Dendritic cell treated with granulocyte-macrophage colony-stimulating factor and Interleukin-4, amounts not matched to agents 40 ng/mL and 50 ng/mL, for 4 days (primary cell): ENCODE results near the gene TMEM163.

Experiments
- H3K27ac Mint-ChIP-seq: one replicate; pipeline ENCODE4 v1.8.0; 2022; ENCODE audit warnings: mild to moderate bottlenecking, mixed read lengths
- H3K27me3 Mint-ChIP-seq: one replicate; pipeline ENCODE4 v1.8.0; 2022; ENCODE audit warnings: mild to moderate bottlenecking, mixed read lengths
- H3K36me3 Mint-ChIP-seq: one replicate; pipeline ENCODE4 v1.8.0; 2022; ENCODE audit warnings: low read depth, mixed read lengths
- H3K4me1 Mint-ChIP-seq: one replicate; pipeline ENCODE4 v1.8.0; 2022; ENCODE audit warnings: low read depth, mixed read lengths
- H3K4me3 Mint-ChIP-seq: one replicate; pipeline ENCODE4 v1.8.0; 2022; ENCODE audit warnings: mild to moderate bottlenecking, moderate library complexity, mixed read lengths
- H3K9me3 Mint-ChIP-seq: one replicate; pipeline ENCODE4 v1.8.0; 2022; ENCODE audit warnings: mixed read lengths
- intact Hi-C: fragments of 100-400 bp; cut with micrococcal nuclease; formaldehyde crosslinking; loops from one replicate; pipeline ENCODE4 v1.15.0; 2022

TMEM163 gene

DNA sequence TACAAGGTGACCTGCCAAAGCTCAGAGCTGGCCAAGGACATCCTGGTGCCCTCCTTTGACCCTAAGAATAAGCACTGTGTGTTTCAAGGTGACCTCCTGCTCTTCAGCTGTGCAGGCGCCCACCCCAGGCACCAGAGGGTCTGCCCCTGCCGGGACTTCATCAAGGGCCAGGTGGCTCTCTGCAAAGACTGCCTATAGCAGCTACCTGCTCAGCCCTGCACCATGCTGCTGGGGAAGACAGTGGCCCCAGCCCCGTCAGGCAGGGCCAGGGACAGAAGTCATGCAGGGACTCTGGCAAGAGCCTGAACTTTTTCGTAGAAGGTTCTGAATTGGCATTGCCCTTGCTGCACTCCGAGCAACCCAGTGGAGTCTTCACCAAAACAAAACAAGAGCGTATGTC, 270.1 kb downstream of the TMEM163 start:
- Mint-ChIP-seq H3K4me1 (no peaks in the 10 kb centered on the region), H3K36me3 (peaks cover 91% of the 10 kb centered on the region), H3K27me3 (no peaks in the 10 kb centered on the region), H3K4me3 (no peak overlapping the region), H3K9me3 (no peaks in the 10 kb centered on the region), H3K27ac (no peak overlapping the region)
- intact Hi-C loops, result no loop called here

DNA sequence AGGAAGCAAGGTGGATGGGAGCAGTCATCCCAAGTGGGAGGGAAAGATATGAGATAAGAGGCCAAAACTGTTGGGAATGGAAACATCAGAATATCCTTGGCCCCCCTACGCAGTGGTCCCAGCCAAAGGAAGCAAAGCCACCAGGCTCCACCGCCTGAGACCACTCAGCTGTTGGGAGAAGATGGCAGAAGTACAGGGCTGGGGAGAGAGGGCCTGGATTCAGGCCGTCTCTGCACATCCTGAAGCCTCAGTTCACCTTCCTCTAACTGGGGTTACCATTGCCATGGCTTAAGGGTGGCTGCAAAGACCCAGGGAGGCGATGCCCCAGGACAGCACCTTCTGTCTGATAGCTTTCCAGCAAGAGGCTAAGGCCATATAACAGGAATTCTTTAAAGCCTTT, 271.1 kb downstream of the TMEM163 start:
- no peaks in the 10 kb centered on the region for H3K4me1 Mint-ChIP-seq
- no peaks in the 10 kb centered on the region for H3K9me3 Mint-ChIP-seq
- H3K27me3 Mint-ChIP-seq, result no peaks in the 10 kb centered on the region
- no peak overlapping the region for H3K4me3 Mint-ChIP-seq
- H3K27ac Mint-ChIP-seq, result no peak overlapping the region
- intact Hi-C loops, result no loop called here
- peaks cover 97% of the 10 kb centered on the region for H3K36me3 Mint-ChIP-seq

DNA sequence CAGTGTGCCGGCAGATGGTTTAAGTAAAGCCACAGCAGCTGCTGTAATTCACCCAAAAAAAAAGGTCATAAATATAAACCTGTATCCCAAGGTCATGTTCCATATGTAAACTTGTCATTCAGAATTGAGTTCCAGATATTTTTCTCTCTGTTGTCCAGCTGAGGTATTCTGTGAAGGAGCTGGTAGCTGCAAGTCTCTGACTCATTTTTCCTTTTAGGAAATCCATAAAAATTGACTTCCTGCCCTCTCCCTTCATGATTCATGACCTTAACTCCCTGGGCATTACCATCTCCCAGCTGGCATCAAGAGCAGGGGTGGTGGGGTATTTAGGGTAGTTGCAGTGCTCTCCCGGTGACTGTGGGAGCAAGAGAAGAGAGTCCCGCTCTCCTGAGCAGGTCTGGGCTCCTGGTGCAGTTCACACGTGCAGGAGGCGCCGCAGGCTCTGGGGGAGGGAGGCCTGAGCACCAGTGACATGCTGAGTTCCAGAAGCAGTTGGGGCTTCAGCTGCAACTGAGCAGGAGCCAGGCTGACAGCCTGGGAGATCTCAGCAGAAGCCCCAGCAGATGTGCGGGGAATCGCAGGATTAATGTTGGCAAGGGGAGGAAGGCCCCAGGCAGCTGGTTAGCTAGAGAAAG, 272.3 kb downstream of the TMEM163 start:
- Mint-ChIP-seq H3K4me1 (no peaks in the 10 kb centered on the region), H3K27ac (peak overlapping the region; percentile 26), H3K36me3 (peaks cover 100% of the 10 kb centered on the region), H3K9me3 (no peaks in the 10 kb centered on the region), H3K27me3 (no peaks in the 10 kb centered on the region), H3K4me3 (no peak overlapping the region)
- intact Hi-C loops, result no loop called here

DNA sequence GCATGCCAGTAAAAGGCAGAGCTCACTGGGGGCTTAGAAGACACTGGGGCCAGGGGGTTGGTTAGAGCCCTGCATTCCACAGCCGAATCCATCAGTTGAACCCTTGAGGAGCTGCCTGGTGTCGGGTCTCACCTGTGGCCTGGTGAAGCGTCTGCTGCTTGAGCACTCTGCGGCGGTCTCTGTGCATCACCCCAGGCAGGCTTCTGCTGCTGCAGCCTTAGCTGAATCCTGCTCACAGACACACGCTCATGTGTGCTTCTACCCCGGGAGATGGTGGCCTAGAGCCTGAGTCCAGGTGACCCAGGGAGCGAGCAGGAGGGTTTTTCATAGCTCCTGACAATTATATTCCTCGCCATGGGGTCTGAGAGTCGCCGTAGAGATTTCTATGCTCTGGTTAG, 272.8 kb downstream of the TMEM163 start:
- Mint-ChIP-seq H3K27ac (no peak overlapping the region), H3K27me3 (no peaks in the 10 kb centered on the region), H3K4me1 (no peaks in the 10 kb centered on the region), H3K4me3 (no peak overlapping the region), H3K36me3 (peaks cover 100% of the 10 kb centered on the region), H3K9me3 (no peaks in the 10 kb centered on the region)
- intact Hi-C loops, result no loop called here

DNA sequence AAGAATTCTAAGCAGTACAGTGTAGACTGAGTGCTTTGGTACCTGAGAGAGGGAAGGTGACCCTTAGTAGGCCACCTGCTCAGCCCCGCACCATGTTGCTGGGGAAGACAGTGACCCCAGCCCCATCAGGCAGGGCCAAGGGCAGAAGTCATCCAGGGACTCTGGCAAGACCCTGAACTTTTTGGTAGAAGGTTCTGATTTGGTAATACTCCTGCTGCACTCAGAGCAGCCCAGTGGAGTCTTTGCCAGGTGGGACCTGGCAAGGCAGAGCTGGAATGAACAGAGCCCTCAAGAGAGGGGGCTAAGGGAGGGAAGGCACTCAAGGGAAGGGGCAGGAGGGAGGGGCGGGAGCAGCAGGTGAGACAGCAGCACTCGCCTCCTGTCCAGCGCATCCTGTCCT, 273.7 kb downstream of the TMEM163 start:
- Mint-ChIP-seq H3K27ac (no peak overlapping the region), H3K4me3 (no peak overlapping the region), H3K36me3 (peaks cover 100% of the 10 kb centered on the region), H3K9me3 (no peaks in the 10 kb centered on the region), H3K4me1 (no peaks in the 10 kb centered on the region), H3K27me3 (no peaks in the 10 kb centered on the region)
- intact Hi-C loops, result no loop called here

DNA sequence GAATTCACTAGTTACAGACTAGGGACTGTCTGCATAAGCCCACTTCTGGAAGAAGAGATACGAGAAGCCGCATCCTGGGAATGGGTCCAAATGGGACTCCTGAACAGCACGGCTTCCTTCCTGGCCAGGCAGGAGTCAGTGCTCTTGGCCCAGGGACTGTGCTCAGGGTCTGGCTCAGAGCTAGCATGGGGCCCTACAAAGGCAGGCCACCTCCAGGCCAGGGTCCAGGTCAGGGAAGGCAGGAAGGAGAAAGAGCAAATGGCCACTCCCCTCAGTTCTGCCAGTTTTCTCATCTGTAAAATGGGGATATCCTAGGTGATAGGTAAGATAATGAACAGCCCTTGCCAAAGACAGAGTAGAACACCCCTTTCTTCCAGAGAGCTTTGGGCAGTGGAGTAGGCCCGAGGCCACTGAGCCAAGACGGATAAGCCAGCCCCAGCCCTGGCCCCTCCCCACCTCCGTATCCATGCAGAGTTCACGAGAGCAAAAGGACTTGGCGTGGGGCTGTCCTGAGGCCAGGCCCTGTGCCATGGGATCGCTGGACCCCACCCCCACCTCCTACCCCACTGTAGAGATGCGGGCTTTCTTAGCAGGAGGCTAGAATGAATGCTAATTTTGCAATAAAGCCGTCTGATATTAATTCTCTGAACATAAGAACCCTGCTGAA, 274.9 kb downstream of the TMEM163 start:
- H3K9me3 Mint-ChIP-seq, result no peaks in the 10 kb centered on the region
- no peak overlapping the region for H3K27ac Mint-ChIP-seq
- no peak overlapping the region for H3K4me3 Mint-ChIP-seq
- H3K4me1 Mint-ChIP-seq, result no peaks in the 10 kb centered on the region
- H3K36me3 Mint-ChIP-seq, result peaks cover 100% of the 10 kb centered on the region
- H3K27me3 Mint-ChIP-seq, result no peaks in the 10 kb centered on the region
- intact Hi-C loops, result no loop called here

DNA sequence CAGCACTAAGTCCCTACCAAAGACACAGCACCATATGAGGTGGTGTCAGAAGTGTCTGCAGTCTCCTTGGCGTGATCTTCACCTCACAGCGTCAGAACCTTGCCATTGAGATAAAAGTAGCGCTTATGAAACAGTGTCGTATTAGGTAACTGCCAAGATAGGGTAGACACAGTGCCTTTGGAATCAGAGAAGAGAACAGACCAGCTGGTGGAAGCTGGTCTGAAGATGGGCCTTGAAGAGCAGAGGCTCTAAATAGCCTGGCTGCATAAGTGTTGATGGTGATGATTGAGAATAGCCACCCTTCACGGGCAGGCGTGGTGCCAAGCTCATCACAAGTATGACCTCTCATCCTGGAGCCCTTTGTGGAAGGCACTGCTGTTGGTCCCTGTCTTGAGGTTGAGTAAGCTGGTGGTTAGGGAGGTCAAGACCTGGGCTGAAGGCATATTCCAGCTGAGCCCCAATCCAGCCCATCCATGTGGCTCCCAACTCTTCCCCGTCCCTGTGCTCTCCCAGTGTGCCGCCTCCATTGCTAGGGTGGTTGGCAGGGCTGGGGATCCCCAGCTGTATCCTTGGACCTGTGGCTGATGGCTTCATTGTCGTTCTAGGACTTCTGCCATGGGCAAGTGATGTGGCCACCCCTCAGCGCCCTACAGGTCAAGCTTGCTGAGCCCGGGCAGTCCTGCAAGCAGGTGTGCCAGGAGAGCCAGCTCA, 277.5 kb downstream of the TMEM163 start:
- Mint-ChIP-seq H3K36me3 (peaks cover 100% of the 10 kb centered on the region), H3K27ac (no peak overlapping the region)

DNA sequence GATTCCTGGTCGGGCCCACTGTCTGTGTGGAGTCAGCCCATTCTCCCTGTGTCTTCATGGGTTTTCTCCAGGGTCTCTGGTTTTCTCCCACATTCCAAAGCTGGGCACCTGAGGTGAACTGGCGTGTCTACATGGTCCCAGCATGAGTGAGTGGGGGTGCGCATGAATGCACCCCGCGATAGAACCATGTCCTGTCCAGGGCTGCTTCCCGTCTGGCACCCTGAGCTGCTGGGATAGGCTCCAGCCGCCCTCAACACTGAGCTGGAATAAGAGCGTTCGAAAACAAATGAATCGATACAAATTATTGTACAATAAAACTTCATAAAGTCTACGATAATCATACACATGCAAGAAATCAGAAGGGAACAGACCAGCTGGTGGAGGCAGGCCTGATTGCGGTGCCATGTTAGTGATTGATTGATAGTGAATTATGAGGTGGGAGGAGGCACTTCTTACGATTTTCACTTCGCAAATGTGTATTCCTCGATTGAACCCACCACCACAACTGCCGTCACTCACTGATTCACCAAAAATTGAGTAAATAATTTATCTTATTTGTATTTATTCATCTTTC, 278.4 kb downstream of the TMEM163 start:
- Mint-ChIP-seq H3K9me3 (no peaks in the 10 kb centered on the region), H3K4me1 (no peaks in the 10 kb centered on the region), H3K27me3 (no peaks in the 10 kb centered on the region), H3K36me3 (peaks cover 100% of the 10 kb centered on the region), H3K27ac (no peak overlapping the region), H3K4me3 (no peak overlapping the region)
- intact Hi-C loops, result no loop called here

More for the DNA sequence above, 277.5 kb downstream of the TMEM163 start:
- Mint-ChIP-seq H3K9me3 (no peaks in the 10 kb centered on the region), H3K4me3 (no peak overlapping the region), H3K4me1 (no peaks in the 10 kb centered on the region), H3K27me3 (no peaks in the 10 kb centered on the region)
- intact Hi-C loops, result no loop called here

DNA sequence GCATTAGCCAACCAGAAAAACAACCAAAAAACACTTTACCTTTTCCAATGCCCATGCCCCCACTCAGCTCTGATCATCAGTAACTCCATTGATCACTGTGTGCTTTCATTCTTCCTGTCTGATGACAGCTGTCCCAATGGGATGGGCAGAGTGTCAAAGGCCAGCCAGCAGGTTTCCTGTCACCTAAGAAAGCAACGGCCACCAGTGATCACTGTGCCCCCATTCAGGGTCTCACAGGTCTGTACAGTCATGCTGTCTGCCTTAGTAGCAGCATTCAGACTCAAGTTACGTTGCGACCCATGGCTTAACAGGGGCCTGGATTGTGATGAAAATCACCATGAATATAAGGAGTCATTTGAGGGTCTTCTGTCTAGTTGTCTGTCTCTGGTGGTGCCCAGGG, 280.4 kb downstream of the TMEM163 start:
- H3K4me3 Mint-ChIP-seq, result no peak overlapping the region
- H3K36me3 Mint-ChIP-seq, result peaks cover 100% of the 10 kb centered on the region

DNA sequence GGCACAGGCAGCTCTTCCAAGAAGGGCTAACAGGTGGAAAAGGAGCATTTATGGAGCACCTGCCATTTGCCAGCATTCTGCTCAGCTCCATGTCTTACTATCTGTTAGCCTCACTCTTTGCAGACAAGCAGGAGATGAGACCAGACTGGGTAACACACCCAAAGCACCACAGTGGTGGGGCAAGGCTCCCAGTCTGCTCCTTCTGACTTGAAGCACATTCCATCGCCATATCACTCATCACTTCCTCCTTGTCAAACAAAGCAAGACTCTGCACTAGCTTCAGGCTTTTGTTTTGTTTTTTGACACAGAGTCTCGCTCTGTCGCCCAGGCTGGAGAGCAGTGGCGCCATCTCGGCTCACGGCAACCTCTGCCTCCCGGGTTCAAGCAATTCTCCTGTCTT, 282.1 kb downstream of the TMEM163 start:
- H3K36me3 Mint-ChIP-seq, result peaks cover 100% of the 10 kb centered on the region
- H3K27me3 Mint-ChIP-seq, result no peaks in the 10 kb centered on the region
- intact Hi-C loops, result no loop called here
- H3K4me1 Mint-ChIP-seq, result no peaks in the 10 kb centered on the region
- no peaks in the 10 kb centered on the region for H3K9me3 Mint-ChIP-seq
- no peak overlapping the region for H3K27ac Mint-ChIP-seq
- H3K4me3 Mint-ChIP-seq, result no peak overlapping the region

More for the DNA sequence above, 280.4 kb downstream of the TMEM163 start:
- H3K27me3 Mint-ChIP-seq, result no peaks in the 10 kb centered on the region
- intact Hi-C loops, result no loop called here
- no peaks in the 10 kb centered on the region for H3K4me1 Mint-ChIP-seq
- no peak overlapping the region for H3K27ac Mint-ChIP-seq
- H3K9me3 Mint-ChIP-seq, result no peaks in the 10 kb centered on the region

DNA sequence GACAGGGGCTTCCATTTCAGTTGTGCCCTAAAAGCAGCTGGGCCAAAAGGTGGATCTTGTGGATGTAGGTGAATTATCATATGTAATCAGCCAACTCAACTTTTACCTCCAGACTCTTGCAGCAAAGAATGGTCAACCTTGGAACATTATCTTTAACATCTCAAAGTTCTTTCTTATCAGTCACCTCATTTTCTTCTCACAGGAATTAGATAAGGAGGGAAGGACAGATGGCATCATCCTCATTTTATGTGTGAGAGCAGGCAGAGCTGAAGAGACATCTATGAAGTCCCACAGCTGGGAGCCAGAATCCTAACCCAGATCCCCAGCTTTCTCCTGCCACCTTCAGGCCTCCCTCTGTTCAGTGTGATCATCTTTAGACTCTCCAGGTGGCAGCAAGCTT, 282.9 kb downstream of the TMEM163 start:
- H3K27me3 Mint-ChIP-seq, result no peaks in the 10 kb centered on the region
- H3K36me3 Mint-ChIP-seq, result peaks cover 100% of the 10 kb centered on the region
- no peak overlapping the region for H3K4me3 Mint-ChIP-seq
- no peak overlapping the region for H3K27ac Mint-ChIP-seq
- no peaks in the 10 kb centered on the region for H3K4me1 Mint-ChIP-seq
- intact Hi-C loops, result no loop called here
- no peaks in the 10 kb centered on the region for H3K9me3 Mint-ChIP-seq

DNA sequence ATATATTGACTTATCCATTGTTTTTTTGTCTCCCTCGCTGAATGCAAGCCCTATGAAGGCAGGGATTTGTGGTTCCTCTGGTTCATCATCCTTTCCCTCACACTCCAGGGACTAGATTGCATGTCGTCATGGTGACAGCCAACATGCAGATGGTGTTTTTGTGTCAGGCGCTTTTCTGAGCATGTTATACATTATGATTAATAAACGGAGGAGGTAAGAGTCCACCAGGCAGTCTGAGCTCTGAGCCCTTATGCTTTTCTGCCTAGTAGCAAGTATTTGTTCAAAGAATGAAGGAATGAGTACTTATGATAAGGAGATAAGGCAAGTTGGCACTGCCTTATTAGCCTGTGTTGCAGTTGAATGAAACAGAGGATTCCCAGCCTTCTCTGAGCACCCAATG, 283.3 kb downstream of the TMEM163 start:
- intact Hi-C loops, result no loop called here

DNA sequence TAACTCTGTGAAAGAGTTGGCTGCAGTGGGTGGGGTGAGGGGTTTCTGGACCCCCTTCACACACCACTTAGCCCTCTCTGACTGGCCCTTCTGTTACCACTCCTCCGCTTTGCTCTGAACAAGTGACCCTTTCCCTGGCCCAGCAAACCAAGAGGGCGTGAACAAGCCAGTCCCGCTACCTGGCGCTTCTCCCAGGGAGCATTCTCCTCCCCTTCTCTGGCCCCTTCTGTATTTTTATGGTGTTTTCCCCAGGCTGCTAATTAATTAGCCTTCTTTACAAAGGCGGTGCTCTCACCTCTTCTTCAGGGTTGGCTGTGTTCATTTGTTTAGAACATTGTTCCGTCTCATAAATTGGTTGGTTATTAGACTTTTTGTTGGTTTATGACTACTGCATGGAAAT, 284.8 kb downstream of the TMEM163 start:
- intact Hi-C loops, result no loop called here
- H3K4me1 Mint-ChIP-seq, result no peaks in the 10 kb centered on the region
- H3K27me3 Mint-ChIP-seq, result no peaks in the 10 kb centered on the region
- H3K27ac Mint-ChIP-seq, result no peak overlapping the region
- H3K9me3 Mint-ChIP-seq, result no peaks in the 10 kb centered on the region
- peaks cover 98% of the 10 kb centered on the region for H3K36me3 Mint-ChIP-seq
- no peak overlapping the region for H3K4me3 Mint-ChIP-seq

More for the DNA sequence above, 283.3 kb downstream of the TMEM163 start:
- Mint-ChIP-seq H3K27me3 (no peaks in the 10 kb centered on the region), H3K4me1 (no peaks in the 10 kb centered on the region), H3K9me3 (no peaks in the 10 kb centered on the region), H3K36me3 (peaks cover 100% of the 10 kb centered on the region), H3K27ac (no peak overlapping the region), H3K4me3 (no peak overlapping the region)

DNA sequence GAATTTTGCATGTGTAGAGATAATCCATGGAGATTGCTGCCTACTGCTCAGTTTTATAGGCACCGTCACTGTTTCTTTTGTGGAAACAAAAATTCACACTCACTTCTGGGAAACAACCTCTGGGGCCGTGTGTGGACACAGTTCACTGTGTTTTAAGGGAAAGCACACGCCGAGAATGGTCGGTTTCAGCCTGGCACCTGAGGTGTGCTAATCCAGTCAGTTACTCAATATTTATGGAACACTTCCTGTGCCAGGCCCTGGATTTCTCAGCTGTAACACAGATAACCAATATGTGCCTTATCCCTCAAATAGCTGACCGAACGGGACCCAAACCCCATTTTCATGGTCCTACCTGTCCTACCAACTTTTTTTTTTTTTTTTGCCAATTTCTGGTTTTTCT, 285.3 kb downstream of the TMEM163 start:
- H3K27ac Mint-ChIP-seq, result no peak overlapping the region
- peaks cover 98% of the 10 kb centered on the region for H3K36me3 Mint-ChIP-seq
- intact Hi-C loops, result no loop called here
- no peaks in the 10 kb centered on the region for H3K27me3 Mint-ChIP-seq
- H3K4me3 Mint-ChIP-seq, result no peak overlapping the region
- no peaks in the 10 kb centered on the region for H3K9me3 Mint-ChIP-seq
- no peaks in the 10 kb centered on the region for H3K4me1 Mint-ChIP-seq
